ENCODE results near the gene ZSWIM3. TPM values are rescaled to one million over a fixed set of nuclear protein-coding genes. Genes with fewer than 3 reads are reported as not detected.

Gene ZSWIM3
- total and polyA plus RNA-seq, 7 donors = 1.1 to 2.7 (median 1.5) TPM

DNA sequence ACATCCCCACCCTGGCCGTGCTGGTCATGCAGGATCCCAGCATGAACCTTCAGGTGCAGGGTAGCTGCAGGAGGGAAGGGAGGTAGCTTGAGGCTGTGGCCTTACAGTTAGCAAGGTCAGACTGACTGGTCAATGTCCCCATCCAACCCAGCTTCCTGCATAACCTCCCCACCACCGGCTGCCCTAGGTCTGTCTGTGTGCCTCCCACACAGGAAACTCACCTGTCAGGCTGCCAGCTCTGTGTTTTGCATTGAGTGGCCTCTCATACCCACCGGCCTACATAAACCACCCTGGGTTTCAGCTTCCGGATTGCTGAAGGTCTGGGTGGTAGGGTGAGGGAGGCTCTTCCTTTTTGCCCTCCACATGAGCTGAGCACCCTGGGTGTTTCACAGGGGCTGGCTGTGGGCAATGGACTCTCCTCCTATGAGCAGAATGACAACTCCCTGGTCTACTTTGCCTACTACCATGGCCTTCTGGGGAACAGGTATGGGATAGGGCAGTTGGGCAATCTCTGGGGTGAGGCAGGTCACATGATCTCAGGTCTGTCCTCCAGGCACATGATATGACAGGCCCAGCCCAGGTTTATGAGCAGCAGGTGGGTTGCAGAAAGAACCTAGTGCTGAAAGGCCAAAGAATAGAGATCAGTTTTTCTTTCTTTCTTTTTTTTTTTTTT, 35.5 kb downstream of the ZSWIM3 start:
- H3K27me3 ChIP-seq (ENCODE audit: insufficient read depth in 3 of 3, low read length in 2 of 3) = no peaks in the 10 kb centered on the region
- TF ChIP-seq, protein P1, sequence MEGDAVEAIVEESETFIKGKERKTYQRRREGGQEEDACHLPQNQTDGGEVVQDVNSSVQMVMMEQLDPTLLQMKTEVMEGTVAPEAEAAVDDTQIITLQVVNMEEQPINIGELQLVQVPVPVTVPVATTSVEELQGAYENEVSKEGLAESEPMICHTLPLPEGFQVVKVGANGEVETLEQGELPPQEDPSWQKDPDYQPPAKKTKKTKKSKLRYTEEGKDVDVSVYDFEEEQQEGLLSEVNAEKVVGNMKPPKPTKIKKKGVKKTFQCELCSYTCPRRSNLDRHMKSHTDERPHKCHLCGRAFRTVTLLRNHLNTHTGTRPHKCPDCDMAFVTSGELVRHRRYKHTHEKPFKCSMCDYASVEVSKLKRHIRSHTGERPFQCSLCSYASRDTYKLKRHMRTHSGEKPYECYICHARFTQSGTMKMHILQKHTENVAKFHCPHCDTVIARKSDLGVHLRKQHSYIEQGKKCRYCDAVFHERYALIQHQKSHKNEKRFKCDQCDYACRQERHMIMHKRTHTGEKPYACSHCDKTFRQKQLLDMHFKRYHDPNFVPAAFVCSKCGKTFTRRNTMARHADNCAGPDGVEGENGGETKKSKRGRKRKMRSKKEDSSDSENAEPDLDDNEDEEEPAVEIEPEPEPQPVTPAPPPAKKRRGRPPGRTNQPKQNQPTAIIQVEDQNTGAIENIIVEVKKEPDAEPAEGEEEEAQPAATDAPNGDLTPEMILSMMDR (IDR thresholded peaks at IDR 0.05) = no peak
- 77 to 84% (median 77%) methylated on average over 4 of the region's 4 CpGs for WGBS, 3 donors
- DNase-seq (no peak), ATAC-seq (no peak)
- peaks cover 24% of the 10 kb centered on the region for H3K4me1 ChIP-seq
- H3K9me3 ChIP-seq = no peaks in the 10 kb centered on the region
- no peak overlapping the region for H3K27ac ChIP-seq
- H3K4me3 ChIP-seq = no peak overlapping the region
- intact Hi-C loops (cut with DNase I) = loop anchor here (5.0 kb wide), 4 partner anchors 39 to 96 kb away; partner anchors contain the start of gene PCIF1 (in 2 of the 2)
- peaks cover 2 to 67% of the 10 kb centered on the region in 2 donors for H3K36me3 ChIP-seq (ENCODE audit: insufficient read depth in 1 of 2, low read depth in 1 of 2)

DNA sequence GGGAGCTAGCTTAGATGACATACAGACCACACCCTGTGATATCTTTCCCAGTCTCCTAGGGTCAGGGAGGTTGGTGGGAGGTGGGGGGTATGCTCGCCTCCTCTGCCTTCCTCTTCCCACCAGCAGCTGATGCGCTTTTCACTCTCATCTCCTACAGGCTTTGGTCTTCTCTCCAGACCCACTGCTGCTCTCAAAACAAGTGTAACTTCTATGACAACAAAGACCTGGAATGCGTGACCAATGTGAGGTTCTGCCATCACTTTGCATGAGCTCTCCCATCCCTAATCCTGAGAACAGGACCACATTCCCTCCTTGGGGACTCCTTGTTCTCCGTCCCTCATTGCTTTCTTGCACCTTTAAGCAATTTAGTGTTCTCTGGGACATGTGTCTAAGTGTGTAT, 36.4 kb downstream of the ZSWIM3 start:
- no peaks in the 10 kb centered on the region for H3K9me3 ChIP-seq
- H3K27ac ChIP-seq = no peak overlapping the region
- WGBS, 3 donors = 67 to 87% (median 77%) methylated on average over 4 of the region's 4 CpGs
- H3K4me1 ChIP-seq = peaks cover 18% of the 10 kb centered on the region
- DNase-seq (no peak), ATAC-seq (no peak)
- no peaks in the 10 kb centered on the region for H3K27me3 ChIP-seq (ENCODE audit: insufficient read depth in 3 of 3, low read length in 2 of 3)
- TF ChIP-seq, protein P1 (IDR thresholded peaks at IDR 0.05) = no peak
- intact Hi-C loops (cut with DNase I) = loop anchor here (5.0 kb wide), 4 partner anchors 38 to 97 kb away; partner anchors contain the start of gene PCIF1 (in 2 of the 2)
- peaks cover 2 to 67% of the 10 kb centered on the region in 2 donors for H3K36me3 ChIP-seq (ENCODE audit: insufficient read depth in 1 of 2, low read depth in 1 of 2)
- no peak overlapping the region for H3K4me3 ChIP-seq

DNA sequence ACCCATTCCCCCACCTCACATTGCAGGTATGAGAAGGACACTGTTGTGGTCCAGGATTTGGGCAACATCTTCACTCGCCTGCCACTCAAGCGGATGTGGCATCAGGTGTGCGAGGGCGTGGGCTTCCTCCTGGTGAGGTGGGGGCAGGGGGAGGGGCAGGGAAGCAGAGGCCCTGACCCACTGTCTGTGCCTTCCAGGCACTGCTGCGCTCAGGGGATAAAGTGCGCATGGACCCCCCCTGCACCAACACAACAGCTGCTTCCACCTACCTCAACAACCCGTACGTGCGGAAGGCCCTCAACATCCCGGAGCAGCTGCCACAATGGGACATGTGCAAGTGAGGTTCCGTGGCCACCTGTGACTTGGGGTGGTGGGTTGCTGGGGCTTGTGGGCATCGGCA, 37.4 kb downstream of the ZSWIM3 start:
- TF ChIP-seq, protein P1 (IDR thresholded peaks at IDR 0.05) = no peak
- H3K4me3 ChIP-seq = no peak overlapping the region
- WGBS, 3 donors = 76 to 81% (median 79%) methylated on average over 12 of the region's 12 CpGs
- H3K27me3 ChIP-seq (ENCODE audit: insufficient read depth in 3 of 3, low read length in 2 of 3) = no peaks in the 10 kb centered on the region
- ATAC-seq (no peak), DNase-seq (peak in 1 of 2 donors; percentile 41)
- H3K36me3 ChIP-seq (ENCODE audit: insufficient read depth in 1 of 2, low read depth in 1 of 2) = peaks cover 5 to 75% of the 10 kb centered on the region in 2 donors
- no peak overlapping the region for H3K27ac ChIP-seq
- H3K4me1 ChIP-seq = peaks cover 9% of the 10 kb centered on the region
- intact Hi-C loops (cut with DNase I) = loop anchor here (5.0 kb wide), 4 partner anchors 38 to 97 kb away; partner anchors contain the start of gene PCIF1 (in 2 of the 2)
- no peaks in the 10 kb centered on the region for H3K9me3 ChIP-seq

DNA sequence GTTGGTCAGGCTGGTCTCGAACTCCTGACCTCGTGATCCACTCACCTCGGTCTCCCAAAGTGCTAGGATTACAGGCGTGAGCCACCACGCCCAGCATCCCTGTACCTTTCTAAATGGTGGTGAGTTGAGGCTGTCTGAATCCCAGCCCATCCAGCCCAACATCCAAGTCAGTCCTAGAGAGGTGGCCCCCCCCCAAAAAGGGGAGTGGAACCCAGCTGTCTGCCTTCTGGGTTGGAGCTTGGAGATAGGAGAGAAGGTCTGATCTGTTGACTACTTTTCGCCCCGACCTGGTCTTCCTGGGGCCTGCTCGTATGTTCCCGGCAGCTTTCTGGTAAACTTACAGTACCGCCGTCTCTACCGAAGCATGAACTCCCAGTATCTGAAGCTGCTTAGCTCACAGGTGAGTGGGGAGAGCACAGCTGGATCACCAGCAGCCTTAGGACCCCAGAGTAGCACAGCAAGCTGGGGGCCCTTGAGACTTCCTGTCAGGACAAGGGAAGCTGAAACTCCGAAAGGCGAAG, 39.3 kb downstream of the ZSWIM3 start:
- intact Hi-C loops (cut with DNase I) = no loop called here
- 90 to 94% (median 94%) methylated on average over 14 of the region's 14 CpGs for WGBS, 3 donors
- H3K4me3 ChIP-seq = no peak overlapping the region
- no peak for ATAC-seq
- TF ChIP-seq, protein P1 (IDR thresholded peaks at IDR 0.05) = no peak
- H3K27me3 ChIP-seq (ENCODE audit: insufficient read depth in 3 of 3, low read length in 2 of 3) = no peaks in the 10 kb centered on the region
- H3K27ac ChIP-seq = no peak overlapping the region
- no peaks in the 10 kb centered on the region for H3K9me3 ChIP-seq
- DNase-seq = peak in 1 of 2 donors; percentile 41
- peaks cover 5 to 82% of the 10 kb centered on the region in 2 donors for H3K36me3 ChIP-seq (ENCODE audit: insufficient read depth in 1 of 2, low read depth in 1 of 2)
- peaks cover 3% of the 10 kb centered on the region for H3K4me1 ChIP-seq
